Neuronal stem cell (in vitro differentiated cells): ENCODE data around the gene FAHD1.

Source experiments
- DNase-seq: peaks from one replicate; pipeline ENCODE4 v3.0.0-alpha.2; 2013; ENCODE audit warnings: low spot score
- H2AFZ ChIP-seq: one replicate; pipeline ENCODE4 v1.6.1; 2013; ENCODE audit warnings: mild to moderate bottlenecking, low read length, inconsistent platforms
- H2AK5ac ChIP-seq: 2 replicates; pipeline ENCODE4 v1.6.1; 2013; ENCODE audit warnings: low read depth, mild to moderate bottlenecking, inconsistent platforms, low read length, moderate library complexity, mixed read lengths
- H2BK120ac ChIP-seq: 2 replicates; pipeline ENCODE4 v1.6.1; 2013; ENCODE audit warnings: low read depth, mild to moderate bottlenecking, inconsistent platforms, low read length, moderate library complexity, mixed read lengths
- H2BK12ac ChIP-seq: one replicate; pipeline ENCODE4 v1.6.1; 2013; ENCODE audit warnings: low read length, inconsistent platforms
- H2BK15ac ChIP-seq: 2 replicates; pipeline ENCODE4 v1.6.1; 2013; ENCODE audit warnings: mild to moderate bottlenecking, low read length, inconsistent platforms, mixed read lengths
- H2BK5ac ChIP-seq: one replicate; pipeline ENCODE4 v1.6.1; 2013; ENCODE audit warnings: inconsistent platforms, mild to moderate bottlenecking, low read length, moderate library complexity
- H3K14ac ChIP-seq: one replicate; pipeline ENCODE4 v1.6.1; 2013; ENCODE audit warnings: low read length, inconsistent platforms
- H3K18ac ChIP-seq: 2 replicates; pipeline ENCODE4 v1.6.1; 2013; ENCODE audit warnings: low read length, inconsistent platforms
- H3K23ac ChIP-seq: 2 replicates; pipeline ENCODE4 v1.6.1; 2013; ENCODE audit warnings: low read depth, mild to moderate bottlenecking, mixed read lengths, low read length, inconsistent platforms; ENCODE audit not compliant: poor library complexity
- H3K27ac ChIP-seq: replicated peaks from 3 replicates; pipeline ENCODE4 v1.5.1; 2013; ENCODE audit warnings: low read length, inconsistent platforms
- H3K27me3 ChIP-seq, 3 experiments: 2 replicates each; pipeline ENCODE4 v1.6.1; 2013; ENCODE audit warnings: low read length in 3 of 3, mild to moderate bottlenecking in 2 of 3, inconsistent platforms in 1 of 3, low read depth in 1 of 3, mixed read lengths in 1 of 3, moderate library complexity in 1 of 3; ENCODE audit not compliant: control insufficient read depth in 3 of 3, insufficient read depth in 3 of 3
- H3K36me3 ChIP-seq, 2 donors: replicated peaks in 1 of 2; 2 replicates each; pipeline ENCODE4 v1.6.1; 2013; ENCODE audit warnings: low read length in 2 of 2; ENCODE audit not compliant: control insufficient read depth in 2 of 2, insufficient read depth in 2 of 2
- H3K4ac ChIP-seq: 2 replicates; pipeline ENCODE4 v1.6.1; 2013; ENCODE audit warnings: inconsistent platforms, mild to moderate bottlenecking, low read length, moderate library complexity
- H3K4me1 ChIP-seq, 2 donors: 1 replicate in 1 of 2; 2 replicates in 1 of 2; pipeline ENCODE4 v1.6.1; 2013; ENCODE audit warnings: low read length in 2 of 2, low read depth in 1 of 2; ENCODE audit not compliant: control insufficient read depth in 2 of 2, insufficient read depth in 1 of 2
- H3K4me2 ChIP-seq: one replicate; pipeline ENCODE4 v1.6.1; 2013; ENCODE audit warnings: mild to moderate bottlenecking, low read length, inconsistent platforms; ENCODE audit not compliant: insufficient read depth, poor library complexity, severe bottlenecking
- H3K4me3 ChIP-seq, 2 donors: 2 replicates each; pipeline ENCODE4 v1.5.1; 2013; ENCODE audit warnings: low read length in 2 of 2, mild to moderate bottlenecking in 2 of 2, inconsistent platforms in 1 of 2, moderate library complexity in 1 of 2
- H3K79me1 ChIP-seq: one replicate; pipeline ENCODE4 v1.6.1; 2013; ENCODE audit warnings: low read depth, mild to moderate bottlenecking, inconsistent platforms, low read length, moderate library complexity
- H3K9ac ChIP-seq: one replicate; pipeline ENCODE4 v1.6.1; 2013; ENCODE audit warnings: mild to moderate bottlenecking, low read depth, low read length, inconsistent platforms; ENCODE audit not compliant: poor library complexity
- H3K9me3 ChIP-seq, 2 donors: replicated peaks in 1 of 2; 2 replicates each; pipeline versions ENCODE3 to v1.6.1; 2013; ENCODE audit warnings: low read length in 2 of 2, mild to moderate bottlenecking in 2 of 2, inconsistent platforms in 1 of 2, low read depth in 1 of 2, mixed read lengths in 1 of 2, moderate library complexity in 1 of 2; ENCODE audit not compliant: control insufficient read depth in 2 of 2, insufficient read depth in 1 of 2
- H4K8ac ChIP-seq: one replicate; pipeline ENCODE4 v1.6.1; 2013; ENCODE audit warnings: low read depth, mild to moderate bottlenecking, inconsistent platforms, low read length, moderate library complexity
- H4K91ac ChIP-seq: one replicate; pipeline ENCODE4 v1.6.1; 2013; ENCODE audit warnings: low read length, low read depth, mild to moderate bottlenecking, inconsistent platforms; ENCODE audit not compliant: poor library complexity
- WGBS, 2 donors: extraction: QIAGEN DNeasy Blood & Tissue Kit; methylation state at CpG; one replicate each; pipeline ENCODE4 v1.1.7; 2013; ENCODE audit warnings: missing lambda C conversion rate in 2 of 2, mixed read lengths in 1 of 2; ENCODE audit not compliant: insufficient read length in 2 of 2, insufficient replicate concordance in 1 of 2; ENCODE audit errors: extremely low coverage in 2 of 2; 5-methylcytosine and 5-hydroxymethylcytosine counted together

Gene FAHD1

GRCh38 chr16:1820096-1820945, 6.7 kb upstream of the FAHD1 start:
- no CpG with 5 or more reads among the region's 25 CpGs for WGBS, 2 donors
- Histone ChIP-seq H3K9ac (no peak overlapping the region), H2BK15ac (no peak overlapping the region), H3K4me3 (no peak overlapping the region), H2AK5ac (no peak overlapping the region), H3K79me1 (peaks cover 16% of the 10 kb centered on the region), H3K14ac (no peak overlapping the region), H2BK12ac (no peak overlapping the region), H3K27ac (no peak overlapping the region), H3K4ac (no peak overlapping the region), H3K9me3 (no peaks in the 10 kb centered on the region), H3K4me2 (no peak overlapping the region), H2BK5ac (no peak overlapping the region), H2BK120ac (no peak overlapping the region), H3K4me1 (no peaks in the 10 kb centered on the region), H4K8ac (no peak overlapping the region), H4K91ac (no peak overlapping the region), H3K27me3 (no peaks in the 10 kb centered on the region), H3K23ac (no peak overlapping the region), H3K18ac (no peak overlapping the region), H3K36me3 (peaks cover 17 to 52% of the 10 kb centered on the region in 2 donors), H2AFZ (no peak overlapping the region)
- no peak for DNase-seq

- Histone ChIP-seq H3K4me2 (no peak overlapping the region), H3K9ac (no peak overlapping the region), H3K27me3 (no peaks in the 10 kb centered on the region), H2AFZ (no peak overlapping the region), H3K23ac (no peak overlapping the region), H3K9me3 (no peaks in the 10 kb centered on the region), H3K36me3 (peaks cover 17 to 48% of the 10 kb centered on the region in 2 donors), H4K8ac (peak overlapping the region; percentile 43), H3K18ac (no peak overlapping the region), H2AK5ac (no peak overlapping the region), H2BK15ac (no peak overlapping the region), H3K79me1 (peaks cover 19% of the 10 kb centered on the region), H2BK5ac (no peak overlapping the region), H4K91ac (no peak overlapping the region), H3K4me1 (no peaks in the 10 kb centered on the region), H2BK12ac (no peak overlapping the region), H3K27ac (no peak overlapping the region), H2BK120ac (no peak overlapping the region), H3K14ac (no peak overlapping the region), H3K4ac (no peak overlapping the region), H3K4me3 (no peak overlapping the region)
- no peak for DNase-seq
- no CpG with 5 or more reads among the region's 12 CpGs for WGBS, 2 donors
Measured at GRCh38 chr16:1820946-1821290, 6.1 kb upstream of the FAHD1 start.

- Histone ChIP-seq H2BK120ac (no peak overlapping the region), H3K18ac (no peak overlapping the region), H3K4me3 (no peak overlapping the region), H2BK15ac (no peak overlapping the region), H3K14ac (no peak overlapping the region), H2BK5ac (no peak overlapping the region), H3K4me2 (no peak overlapping the region), H3K27ac (no peak overlapping the region), H2AFZ (no peak overlapping the region), H2AK5ac (no peak overlapping the region), H3K27me3 (no peaks in the 10 kb centered on the region), H3K9me3 (no peaks in the 10 kb centered on the region), H2BK12ac (no peak overlapping the region), H4K91ac (no peak overlapping the region), H3K23ac (no peak overlapping the region), H4K8ac (no peak overlapping the region), H3K36me3 (peaks cover 10 to 40% of the 10 kb centered on the region in 2 donors), H3K79me1 (peaks cover 16% of the 10 kb centered on the region), H3K4me1 (no peaks in the 10 kb centered on the region), H3K9ac (peak overlapping the region; percentile 21), H3K4ac (no peak overlapping the region)
- no peak for DNase-seq
- no CpG with 5 or more reads among the region's 24 CpGs for whole genome bisulfite sequencing, 2 donors
Measured at GRCh38 chr16:1821861-1822611, 5.0 kb upstream of the FAHD1 start.

DNA sequence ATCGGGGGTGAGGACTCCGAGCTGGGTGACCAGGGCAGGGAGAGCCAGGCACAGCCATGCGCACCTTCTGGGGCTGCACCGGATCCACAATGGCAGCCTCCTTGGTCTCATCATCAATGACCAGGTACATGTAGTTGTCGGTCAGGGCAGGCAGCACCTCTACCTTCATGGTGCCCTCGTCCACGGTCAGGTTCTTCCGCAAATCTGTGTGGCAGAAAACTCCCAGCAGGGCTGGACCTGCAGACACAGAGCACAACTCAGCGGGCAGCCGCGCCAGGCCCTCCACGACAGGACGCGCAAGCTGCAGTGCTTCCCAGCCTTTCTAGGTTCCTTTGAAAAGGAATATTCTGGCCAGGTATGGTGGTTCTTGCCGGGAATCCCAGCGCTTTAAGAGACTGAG, 4.2 kb upstream of the FAHD1 start:
- H3K27ac ChIP-seq: no peak overlapping the region
- no peak overlapping the region for H3K4ac ChIP-seq
- H4K8ac ChIP-seq: no peak overlapping the region
- no peak overlapping the region for H3K9ac ChIP-seq
- H3K4me3 ChIP-seq: no peak overlapping the region
- no peaks in the 10 kb centered on the region for H3K27me3 ChIP-seq
- no peak overlapping the region for H3K18ac ChIP-seq
- H3K79me1 ChIP-seq: peaks cover 16% of the 10 kb centered on the region
- H3K4me1 ChIP-seq: peaks cover 0 to 7% of the 10 kb centered on the region in 2 donors
- H3K36me3 ChIP-seq: peaks cover 10 to 32% of the 10 kb centered on the region in 2 donors
- H4K91ac ChIP-seq: no peak overlapping the region
- no CpG with 5 or more reads among the region's 16 CpGs for WGBS, 2 donors
- no peak overlapping the region for H2BK12ac ChIP-seq
- H2AK5ac ChIP-seq: no peak overlapping the region
- no peak overlapping the region for H2BK120ac ChIP-seq
- H3K4me2 ChIP-seq: no peak overlapping the region
- no peak overlapping the region for H3K14ac ChIP-seq
- no peaks in the 10 kb centered on the region for H3K9me3 ChIP-seq
- no peak overlapping the region for H2AFZ ChIP-seq
- DNase-seq: no peak
- H2BK15ac ChIP-seq: no peak overlapping the region
- no peak overlapping the region for H3K23ac ChIP-seq
- H2BK5ac ChIP-seq: no peak overlapping the region
